Dendritic cell treated with granulocyte-macrophage colony-stimulating factor and Interleukin-4, amounts not matched to agents 40 ng/mL and 50 ng/mL, for 4 days (primary cell): ENCODE measurements around the gene SLC35F5.
"Not testable (repeated sequence)": the region's sequence is repeated elsewhere in the genome, so short reads cannot be mapped to it uniquely, and the experiment has no call there.

Source experiments
- H3K27ac Mint-ChIP-seq: one replicate; pipeline ENCODE4 v1.8.0; 2022; ENCODE audit warnings: mild to moderate bottlenecking, mixed read lengths
- H3K27me3 Mint-ChIP-seq: one replicate; pipeline ENCODE4 v1.8.0; 2022; ENCODE audit warnings: mild to moderate bottlenecking, mixed read lengths
- H3K36me3 Mint-ChIP-seq: one replicate; pipeline ENCODE4 v1.8.0; 2022; ENCODE audit warnings: low read depth, mixed read lengths
- H3K4me1 Mint-ChIP-seq: one replicate; pipeline ENCODE4 v1.8.0; 2022; ENCODE audit warnings: low read depth, mixed read lengths
- H3K4me3 Mint-ChIP-seq: one replicate; pipeline ENCODE4 v1.8.0; 2022; ENCODE audit warnings: mild to moderate bottlenecking, moderate library complexity, mixed read lengths
- H3K9me3 Mint-ChIP-seq: one replicate; pipeline ENCODE4 v1.8.0; 2022; ENCODE audit warnings: mixed read lengths
- intact Hi-C: fragments of 100-400 bp; cut with micrococcal nuclease; formaldehyde crosslinking; loops from one replicate; pipeline ENCODE4 v1.15.0; 2022

The SLC35F5 gene

GRCh38 chr2:113698251-113698650 is 58.2 kb downstream of the SLC35F5 start:
- H3K27me3 Mint-ChIP-seq, H3K36me3 Mint-ChIP-seq, H3K4me3 Mint-ChIP-seq, H3K27ac Mint-ChIP-seq, intact Hi-C loops, H3K9me3 Mint-ChIP-seq: not testable (repeated sequence)
- peaks cover 29% of the 10 kb centered on the region for H3K4me1 Mint-ChIP-seq

- Mint-ChIP-seq H3K4me1 (peaks cover 36% of the 10 kb centered on the region), H3K27me3 (no peaks in the 10 kb centered on the region)
- intact Hi-C loops = no loop called here
These were observed 58.9 kb downstream of the SLC35F5 start for GRCh38 chr2:113697516-113697915.

GRCh38 chr2:113694438-113694837 is 62.0 kb downstream of the SLC35F5 start:
- intact Hi-C loops = no loop called here
- H3K27me3 Mint-ChIP-seq = no peaks in the 10 kb centered on the region
- no peaks in the 10 kb centered on the region for H3K9me3 Mint-ChIP-seq
- peaks cover 25% of the 10 kb centered on the region for H3K4me1 Mint-ChIP-seq
- no peak overlapping the region for H3K4me3 Mint-ChIP-seq
- peak overlapping the region; percentile 85 for H3K27ac Mint-ChIP-seq
- no peaks in the 10 kb centered on the region for H3K36me3 Mint-ChIP-seq

More at GRCh38 chr2:113697516-113697915, 58.9 kb downstream of the SLC35F5 start:
- no peaks in the 10 kb centered on the region for H3K36me3 Mint-ChIP-seq
- H3K27ac Mint-ChIP-seq = no peak overlapping the region
- no peaks in the 10 kb centered on the region for H3K9me3 Mint-ChIP-seq
- no peak overlapping the region for H3K4me3 Mint-ChIP-seq

GRCh38 chr2:113692698-113693428 is 63.6 kb downstream of the SLC35F5 start:
- intact Hi-C loops = no loop called here
- H3K27me3 Mint-ChIP-seq = no peaks in the 10 kb centered on the region
- no peaks in the 10 kb centered on the region for H3K9me3 Mint-ChIP-seq
- peak overlapping the region; percentile 35 for H3K4me3 Mint-ChIP-seq
- no peaks in the 10 kb centered on the region for H3K36me3 Mint-ChIP-seq
- peaks cover 25% of the 10 kb centered on the region for H3K4me1 Mint-ChIP-seq
- peak overlapping the region; percentile 85 for H3K27ac Mint-ChIP-seq

DNA sequence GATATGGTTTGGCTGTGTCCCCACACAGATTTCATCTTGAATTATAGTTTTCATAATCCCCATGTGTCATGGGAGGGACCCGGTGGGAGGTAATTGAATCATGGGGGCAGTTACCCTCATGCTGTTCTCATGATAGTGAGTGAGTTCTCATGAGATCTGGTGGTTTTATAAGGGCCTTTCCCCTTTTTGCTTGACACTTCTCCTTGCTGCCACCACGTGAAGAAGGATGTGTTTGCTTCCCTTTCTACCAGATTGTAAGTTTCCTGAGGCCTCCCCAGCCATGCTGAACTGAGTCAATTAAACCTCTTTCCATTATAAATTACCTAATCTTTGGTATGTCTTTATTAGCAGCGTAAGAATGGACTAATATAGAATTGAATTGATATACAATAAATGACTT is 65.6 kb downstream of the SLC35F5 start:
- not testable (repeated sequence) for H3K27ac Mint-ChIP-seq

DNA sequence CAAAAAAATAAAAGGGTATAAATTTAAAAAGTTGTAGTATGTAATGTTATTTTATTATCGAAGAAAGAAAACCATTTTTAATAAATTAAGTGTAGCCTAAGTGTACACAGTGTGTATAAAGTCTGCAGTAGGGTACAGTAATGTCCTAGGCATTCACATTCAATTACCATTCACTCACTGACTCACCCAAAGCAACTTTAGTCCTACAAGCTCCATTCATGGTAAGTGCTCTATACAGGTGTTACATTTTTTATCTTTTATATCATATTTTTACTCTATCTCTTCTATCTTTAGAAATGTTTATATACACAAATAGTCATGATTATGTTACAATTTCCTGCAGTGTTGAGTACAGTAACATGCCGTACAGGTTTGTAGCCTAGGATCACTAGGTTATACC is 69.9 kb downstream of the SLC35F5 start:
- Mint-ChIP-seq H3K27me3 (no peaks in the 10 kb centered on the region), H3K27ac (no peak overlapping the region), H3K36me3 (no peaks in the 10 kb centered on the region), H3K4me1 (no peaks in the 10 kb centered on the region), H3K4me3 (no peak overlapping the region), H3K9me3 (no peaks in the 10 kb centered on the region)
- intact Hi-C loops = no loop called here

More for the DNA sequence above, 65.6 kb downstream of the SLC35F5 start:
- peaks cover 25% of the 10 kb centered on the region for H3K4me1 Mint-ChIP-seq
- H3K4me3 Mint-ChIP-seq, H3K36me3 Mint-ChIP-seq, H3K9me3 Mint-ChIP-seq, H3K27me3 Mint-ChIP-seq, intact Hi-C loops: not testable (repeated sequence)

GRCh38 chr2:113685471-113685870 is 71.0 kb downstream of the SLC35F5 start:
- H3K27me3 Mint-ChIP-seq = no peaks in the 10 kb centered on the region
- intact Hi-C loops = no loop called here
- no peak overlapping the region for H3K4me3 Mint-ChIP-seq
- H3K27ac Mint-ChIP-seq = no peak overlapping the region
- no peaks in the 10 kb centered on the region for H3K4me1 Mint-ChIP-seq
- no peaks in the 10 kb centered on the region for H3K9me3 Mint-ChIP-seq
- no peaks in the 10 kb centered on the region for H3K36me3 Mint-ChIP-seq

DNA sequence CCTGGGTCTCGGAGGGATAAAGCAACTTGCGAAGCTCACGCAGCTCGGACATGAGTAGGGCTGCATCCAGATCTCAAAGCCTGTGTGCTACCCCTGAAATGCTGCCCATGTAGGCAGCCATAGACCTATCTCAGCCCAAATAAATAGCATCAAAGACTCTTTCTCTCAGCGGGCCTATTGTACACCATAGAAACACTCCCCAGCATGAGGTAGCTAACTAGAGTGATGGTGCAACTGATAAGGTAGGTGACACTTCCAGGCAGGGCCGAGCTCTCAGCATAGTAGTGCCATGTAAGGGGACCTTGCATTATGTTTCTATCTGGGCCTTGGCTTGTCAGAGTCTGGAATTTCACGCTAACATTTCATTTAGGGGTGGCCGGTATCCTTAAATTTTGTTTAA is 77.0 kb downstream of the SLC35F5 start:
- Mint-ChIP-seq H3K9me3 (no peaks in the 10 kb centered on the region), H3K4me3 (no peak overlapping the region), H3K36me3 (no peaks in the 10 kb centered on the region), H3K27ac (no peak overlapping the region), H3K27me3 (no peaks in the 10 kb centered on the region), H3K4me1 (no peaks in the 10 kb centered on the region)
- intact Hi-C loops = no loop called here

- intact Hi-C loops = no loop called here
- Mint-ChIP-seq H3K4me1 (peaks cover 10% of the 10 kb centered on the region), H3K4me3 (no peak overlapping the region), H3K27me3 (no peaks in the 10 kb centered on the region), H3K27ac (no peak overlapping the region), H3K9me3 (no peaks in the 10 kb centered on the region), H3K36me3 (no peaks in the 10 kb centered on the region)
These were observed 79.1 kb downstream of the SLC35F5 start for GRCh38 chr2:113677330-113677729.

DNA sequence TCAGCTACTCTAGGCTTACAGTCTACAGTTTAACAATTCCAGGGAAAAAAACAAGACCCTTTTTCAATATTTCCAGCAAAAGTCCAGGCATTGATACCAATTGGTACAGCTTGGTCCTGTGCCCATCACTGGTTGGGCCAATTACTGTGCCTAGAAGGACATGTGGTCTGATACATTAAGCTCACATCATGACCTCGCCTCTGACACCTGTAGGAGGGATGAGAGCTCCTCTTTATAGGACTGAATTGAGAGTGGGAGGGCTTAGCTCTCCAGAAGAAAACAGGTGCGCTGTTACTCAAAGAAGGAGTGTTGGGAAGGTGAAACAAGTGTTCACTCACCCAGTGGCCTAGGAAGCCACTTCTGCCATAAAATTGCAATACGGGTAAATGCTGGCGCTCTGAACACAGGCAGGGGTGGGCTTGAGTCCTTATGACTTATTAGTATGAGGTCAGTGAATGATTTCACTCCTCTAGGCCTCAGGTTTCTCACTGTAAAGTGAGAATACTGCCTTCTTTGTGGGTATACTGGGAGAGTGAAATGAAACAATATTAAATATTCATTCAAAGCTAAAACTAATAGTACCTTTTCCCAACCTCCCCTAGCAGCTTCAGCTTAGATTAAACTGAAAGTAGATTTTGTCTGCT is 79.7 kb downstream of the SLC35F5 start:
- no peak overlapping the region for H3K4me3 Mint-ChIP-seq
- no peaks in the 10 kb centered on the region for H3K36me3 Mint-ChIP-seq
- no peaks in the 10 kb centered on the region for H3K9me3 Mint-ChIP-seq
- H3K4me1 Mint-ChIP-seq = peaks cover 16% of the 10 kb centered on the region
- H3K27ac Mint-ChIP-seq = no peak overlapping the region
- H3K27me3 Mint-ChIP-seq = no peaks in the 10 kb centered on the region
- intact Hi-C loops = no loop called here

DNA sequence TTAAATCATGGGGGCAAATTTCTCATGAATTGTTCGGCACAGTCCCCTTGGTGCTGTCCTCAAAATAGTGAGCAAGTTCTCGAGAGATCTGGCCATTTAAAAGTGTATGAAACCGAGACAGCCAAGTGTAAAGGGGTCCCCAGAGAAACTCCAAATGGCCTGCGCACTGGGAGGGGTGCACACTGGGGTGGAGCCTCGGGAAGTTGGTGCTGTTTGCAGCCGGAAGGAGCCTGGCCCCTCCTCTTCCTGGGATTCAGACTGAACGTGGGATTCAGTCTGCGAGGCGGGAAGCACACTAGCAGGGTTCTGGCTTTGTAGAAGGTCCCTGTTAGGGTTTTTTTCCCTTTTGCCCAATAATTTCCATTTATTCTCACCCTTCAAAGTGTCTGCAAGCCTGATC is 80.6 kb downstream of the SLC35F5 start:
- peaks cover 18% of the 10 kb centered on the region for H3K4me1 Mint-ChIP-seq
- intact Hi-C loops = no loop called here
- H3K36me3 Mint-ChIP-seq = no peaks in the 10 kb centered on the region
- no peak overlapping the region for H3K4me3 Mint-ChIP-seq
- H3K27ac Mint-ChIP-seq = no peak overlapping the region
- no peaks in the 10 kb centered on the region for H3K9me3 Mint-ChIP-seq
- no peaks in the 10 kb centered on the region for H3K27me3 Mint-ChIP-seq

DNA sequence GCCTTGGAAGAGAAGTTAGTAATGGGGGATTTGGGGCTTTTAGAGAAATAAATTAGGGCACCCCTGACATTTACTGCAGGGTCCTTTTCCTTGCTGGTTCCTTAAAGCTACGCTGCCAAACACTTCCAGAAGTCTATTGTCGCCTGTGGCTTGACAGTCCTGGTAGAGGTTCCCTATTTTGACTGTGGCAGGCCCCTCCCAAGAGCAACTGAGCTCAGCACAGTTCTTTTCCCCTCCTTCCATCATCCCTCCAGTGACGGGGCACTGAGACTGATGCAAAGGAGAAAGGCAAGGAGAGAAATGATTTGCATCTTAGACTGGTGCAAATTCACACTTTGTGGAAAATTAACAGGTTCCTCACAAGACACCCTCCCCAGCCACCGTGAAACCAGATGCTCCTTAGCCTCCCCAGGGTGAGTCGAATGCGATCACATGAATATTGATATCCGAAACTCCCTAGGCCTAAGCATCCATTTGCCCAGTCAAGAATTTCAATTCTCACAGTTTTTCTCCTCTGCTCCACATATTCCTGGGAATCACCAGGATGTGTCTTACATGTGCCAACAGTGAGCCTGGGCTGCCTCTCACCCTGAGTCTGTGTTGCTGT is 84.0 kb downstream of the SLC35F5 start:
- no peak overlapping the region for H3K4me3 Mint-ChIP-seq
- no peaks in the 10 kb centered on the region for H3K36me3 Mint-ChIP-seq
- H3K27me3 Mint-ChIP-seq = no peaks in the 10 kb centered on the region
- H3K4me1 Mint-ChIP-seq = peaks cover 18% of the 10 kb centered on the region
- intact Hi-C loops = no loop called here
- H3K9me3 Mint-ChIP-seq = peaks cover 11% of the 10 kb centered on the region
- H3K27ac Mint-ChIP-seq = no peak overlapping the region

- H3K27me3 Mint-ChIP-seq, H3K27ac Mint-ChIP-seq, H3K36me3 Mint-ChIP-seq, H3K4me3 Mint-ChIP-seq, intact Hi-C loops: not testable (repeated sequence)
- Mint-ChIP-seq H3K9me3 (peaks cover 11% of the 10 kb centered on the region), H3K4me1 (peaks cover 18% of the 10 kb centered on the region)
These were observed 87.4 kb downstream of the SLC35F5 start for GRCh38 chr2:113669013-113669412.

DNA sequence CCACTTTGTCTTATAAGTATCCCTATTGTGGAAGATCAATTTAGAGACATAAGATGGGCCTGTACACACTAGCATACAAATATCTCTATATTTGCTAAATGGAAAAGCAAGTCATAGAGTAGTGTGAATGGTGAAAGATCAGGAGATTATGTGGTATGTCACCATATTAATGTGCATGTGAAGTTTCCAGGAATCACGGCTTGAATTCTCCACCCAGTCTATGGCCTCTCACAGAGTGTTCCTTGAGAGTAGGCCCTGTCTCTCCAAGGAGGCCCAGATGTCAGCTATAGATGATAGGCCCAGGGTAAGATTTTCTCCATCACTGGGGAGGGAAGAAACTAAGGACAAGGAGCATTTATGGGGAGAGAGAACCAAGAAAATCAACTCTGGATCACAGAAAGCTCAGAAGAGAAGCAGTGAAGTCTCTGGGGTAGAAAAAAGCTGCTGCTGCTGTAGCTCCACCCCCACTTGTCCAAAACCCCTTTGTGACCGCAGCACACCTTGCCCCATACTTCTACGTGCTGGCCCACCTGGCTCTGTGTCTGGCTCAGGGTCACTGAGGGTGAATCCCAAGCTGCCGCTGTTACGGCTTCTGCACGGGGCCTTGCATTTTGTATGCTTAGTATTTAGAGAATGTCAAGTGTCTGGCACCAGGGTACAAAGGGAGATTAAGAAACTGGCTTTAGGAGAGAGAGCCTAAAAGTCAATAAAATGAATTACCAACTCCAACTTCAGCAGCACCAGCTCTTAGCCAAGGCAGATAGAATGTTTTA is 91.5 kb downstream of the SLC35F5 start:
- H3K4me1 Mint-ChIP-seq, intact Hi-C loops, H3K27ac Mint-ChIP-seq, H3K36me3 Mint-ChIP-seq, H3K4me3 Mint-ChIP-seq, H3K27me3 Mint-ChIP-seq: not testable (repeated sequence)
- peaks cover 11% of the 10 kb centered on the region for H3K9me3 Mint-ChIP-seq
